Fibroblast of pulmonary artery (primary cell): ENCODE results near the gene CBLB.

Source experiments
- DNase-seq: peaks from one replicate; pipeline ENCODE4 v3.0.0-alpha.2; 2010; ENCODE audit warnings: low read depth
- H3K4me3 ChIP-seq: replicated peaks from 2 replicates; pipeline ENCODE4 v1.5.1; 2011; ENCODE audit warnings: low read depth, mild to moderate bottlenecking, control low read depth, low read length, moderate library complexity
- CTCF ChIP-seq: IDR thresholded peaks from 2 replicates; pipeline ENCODE4 v1.5.1; 2011; ENCODE audit warnings: mild to moderate bottlenecking, control low read depth, low read length, inconsistent platforms; ENCODE audit errors: missing control alignments

CBLB gene

GRCh38 chr3:105773291-105773690 is 95.5 kb downstream of the CBLB start:
- TF ChIP-seq CTCF, result no peak
- no peak overlapping the region for H3K4me3 ChIP-seq
- DNase-seq, result no peak

GRCh38 chr3:105772635-105773034 is 96.2 kb downstream of the CBLB start:
- TF ChIP-seq CTCF, result no peak
- DNase-seq, result no peak
- H3K4me3 ChIP-seq, result no peak overlapping the region

GRCh38 chr3:105771392-105771791 is 97.4 kb downstream of the CBLB start:
- TF ChIP-seq CTCF, result no peak
- DNase-seq, result no peak
- no peak overlapping the region for H3K4me3 ChIP-seq

GRCh38 chr3:105770410-105770809 is 98.4 kb downstream of the CBLB start:
- TF ChIP-seq CTCF, result no peak
- H3K4me3 ChIP-seq, result no peak overlapping the region
- no peak for DNase-seq

- H3K4me3 ChIP-seq, result no peak overlapping the region
- TF ChIP-seq CTCF, result no peak
- DNase-seq, result no peak
Measured at GRCh38 chr3:105767776-105768175, 101.0 kb downstream of the CBLB start.

- no peak for TF ChIP-seq CTCF
- no peak overlapping the region for H3K4me3 ChIP-seq
- no peak for DNase-seq
Measured at GRCh38 chr3:105767216-105767615, 101.6 kb downstream of the CBLB start.

- no peak for TF ChIP-seq CTCF
- no peak overlapping the region for H3K4me3 ChIP-seq
- DNase-seq, result no peak
Measured at GRCh38 chr3:105765308-105765639, 103.5 kb downstream of the CBLB start.
